Heart left ventricle (tissue), 13 donors: ENCODE data around the gene CFAP221.

Experiments
- POLR2A ChIP-seq, 2 donors: fragments of 450-650 bp; IDR thresholded peaks; one replicate each; pipeline ENCODE4 v1.6.1; 2017; ENCODE audit warnings: antibody characterized with exemption in 2 of 2, mild to moderate bottlenecking in 2 of 2, moderate library complexity in 2 of 2
- TF ChIP-seq, protein P1 (sequence below), 12 donors: fragments of 200-600 bp; sonication (generic) in 4 of 12; IDR thresholded peaks; one replicate each; pipeline versions ENCODE4 v1.5.0 to v1.8.0; 2018 to 2022; ENCODE audit warnings: antibody characterized with exemption in 12 of 12, mild to moderate bottlenecking in 5 of 12
- donor health status: ischemic (EF 13 %, LVEDD 7.1; RV severe dilation, severe dysfunction).
- donor health status: DM: no; HTN: yes; CAD: no.
- donor health status: DM: no; HTN: no; CAD: no.
- donor health status: ischemic (EF 25% LVEDD 6.9; RV normal size, moderate dysfunction).
- donor health status: ischemic (EF 25% LVEDD 5.7; RV mildly dilated, moderate dysfunction).
- donor health status: ischemic (EF 35%, LVEDD 5.7; RV mildly dilated, moderate dysfunction).
- donor health status: nonischemic (EF 11% LVEDD 7.7; RV severe dilation, severe dysfunction).
- donor health status: DM: yes; HTN: yes; CAD: no.
- donor health status: PGD.
- donor health status: ischemic (EF 29% LVEDD 5.4; RV normal size, mild dysfunction).
- donor health status: nonischemic (EF 23%, LVEDD 6.1; RV moderate dilation, normal function).

DNA sequence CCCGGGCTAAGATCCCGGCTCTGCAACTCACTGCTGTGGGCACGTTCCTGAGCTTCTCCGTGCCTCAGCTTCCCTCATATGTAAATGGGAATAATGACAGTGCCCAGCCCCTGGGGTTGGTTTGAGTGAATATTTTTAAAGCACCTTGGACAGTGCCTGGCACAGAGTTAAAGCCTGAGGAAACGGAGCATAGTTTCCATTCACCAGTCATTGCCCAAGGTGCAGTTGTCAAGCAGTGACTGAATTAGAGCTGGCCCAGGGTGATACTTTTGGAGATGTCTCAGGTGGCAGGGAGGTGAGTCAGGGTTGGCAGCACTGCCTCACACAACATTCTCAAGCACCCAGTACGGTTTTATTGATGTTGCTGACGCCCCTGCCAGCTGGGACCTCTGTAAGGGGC, 146.9 kb downstream of the CFAP221 start:
- TF ChIP-seq, protein P1, sequence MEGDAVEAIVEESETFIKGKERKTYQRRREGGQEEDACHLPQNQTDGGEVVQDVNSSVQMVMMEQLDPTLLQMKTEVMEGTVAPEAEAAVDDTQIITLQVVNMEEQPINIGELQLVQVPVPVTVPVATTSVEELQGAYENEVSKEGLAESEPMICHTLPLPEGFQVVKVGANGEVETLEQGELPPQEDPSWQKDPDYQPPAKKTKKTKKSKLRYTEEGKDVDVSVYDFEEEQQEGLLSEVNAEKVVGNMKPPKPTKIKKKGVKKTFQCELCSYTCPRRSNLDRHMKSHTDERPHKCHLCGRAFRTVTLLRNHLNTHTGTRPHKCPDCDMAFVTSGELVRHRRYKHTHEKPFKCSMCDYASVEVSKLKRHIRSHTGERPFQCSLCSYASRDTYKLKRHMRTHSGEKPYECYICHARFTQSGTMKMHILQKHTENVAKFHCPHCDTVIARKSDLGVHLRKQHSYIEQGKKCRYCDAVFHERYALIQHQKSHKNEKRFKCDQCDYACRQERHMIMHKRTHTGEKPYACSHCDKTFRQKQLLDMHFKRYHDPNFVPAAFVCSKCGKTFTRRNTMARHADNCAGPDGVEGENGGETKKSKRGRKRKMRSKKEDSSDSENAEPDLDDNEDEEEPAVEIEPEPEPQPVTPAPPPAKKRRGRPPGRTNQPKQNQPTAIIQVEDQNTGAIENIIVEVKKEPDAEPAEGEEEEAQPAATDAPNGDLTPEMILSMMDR (IDR thresholded peaks at IDR 0.05): no peak
- TF ChIP-seq POLR2A (IDR thresholded peaks at IDR 0.05): no peak
